DMS114 treated with DMSO at 0.1 percent for 48 hours (cell line): Measurements from ENCODE around the gene GPBAR1.

Experiments used
- DNase-seq: peaks from one replicate; lab custom pipeline; 2025; ENCODE audit not compliant: unreplicated experiment; lab: John Stamatoyannopoulos, UW

GPBAR1 gene, protein sequence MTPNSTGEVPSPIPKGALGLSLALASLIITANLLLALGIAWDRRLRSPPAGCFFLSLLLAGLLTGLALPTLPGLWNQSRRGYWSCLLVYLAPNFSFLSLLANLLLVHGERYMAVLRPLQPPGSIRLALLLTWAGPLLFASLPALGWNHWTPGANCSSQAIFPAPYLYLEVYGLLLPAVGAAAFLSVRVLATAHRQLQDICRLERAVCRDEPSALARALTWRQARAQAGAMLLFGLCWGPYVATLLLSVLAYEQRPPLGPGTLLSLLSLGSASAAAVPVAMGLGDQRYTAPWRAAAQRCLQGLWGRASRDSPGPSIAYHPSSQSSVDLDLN

DNA sequence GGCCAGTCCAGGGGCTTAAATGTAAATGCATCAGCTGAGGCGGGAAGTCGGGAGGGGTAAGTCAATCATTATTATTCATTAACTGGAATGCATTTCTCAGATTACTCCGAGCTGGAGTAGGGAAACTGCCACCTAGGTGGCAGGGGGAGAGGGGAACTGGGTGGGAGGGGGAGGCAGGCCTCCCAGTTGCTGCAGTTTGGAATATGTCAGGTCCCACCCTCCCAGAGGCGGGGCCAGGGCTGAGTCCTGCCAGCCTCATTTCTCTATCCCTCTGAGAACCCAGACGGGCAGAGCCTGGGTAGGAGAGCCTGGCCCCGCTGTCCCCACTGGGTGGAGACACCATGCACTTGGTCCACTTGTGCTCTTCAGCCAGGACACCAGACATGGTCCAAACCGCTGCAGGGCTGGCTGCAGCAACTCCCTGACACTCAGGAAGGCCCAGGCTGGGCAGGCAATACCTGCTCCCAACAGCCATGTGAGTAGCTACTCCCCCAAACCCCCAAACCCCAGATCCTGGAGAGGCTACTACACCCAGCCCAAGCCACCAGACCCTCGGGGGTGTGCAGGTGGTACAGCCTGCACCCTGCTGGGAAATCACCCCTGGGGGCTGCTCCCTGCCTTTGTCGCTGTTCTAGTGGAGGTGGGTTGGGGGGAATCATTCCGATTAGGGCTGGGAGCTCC is at the start of gene GPBAR1:
GPBAR1 (plus strand) TSS at position 274 of the 681 bp plus-strand sequence. CDS start 1,710 bp downstream, outside the sequence.
- no peak for DNase-seq

DNA sequence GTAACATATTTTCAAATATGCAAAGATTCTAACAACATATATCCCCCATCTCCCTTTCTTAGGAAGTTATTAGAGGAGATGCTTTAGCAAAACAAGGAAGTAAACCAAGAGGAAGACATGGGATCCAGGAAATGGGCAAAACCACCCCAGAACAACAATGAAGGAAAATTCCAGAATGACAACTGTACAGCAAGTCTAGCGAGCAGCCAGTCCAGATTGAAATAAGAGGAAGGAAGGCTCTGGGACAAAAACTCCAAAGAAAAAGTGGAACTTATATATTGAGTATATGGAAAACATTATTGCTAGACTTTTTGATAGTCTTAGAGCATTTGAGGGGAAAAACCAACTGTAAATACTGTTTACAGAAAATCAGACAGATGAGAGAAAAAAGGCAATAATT is 46.7 kb upstream of the GPBAR1 start:
- DNase-seq: no peak

DNA sequence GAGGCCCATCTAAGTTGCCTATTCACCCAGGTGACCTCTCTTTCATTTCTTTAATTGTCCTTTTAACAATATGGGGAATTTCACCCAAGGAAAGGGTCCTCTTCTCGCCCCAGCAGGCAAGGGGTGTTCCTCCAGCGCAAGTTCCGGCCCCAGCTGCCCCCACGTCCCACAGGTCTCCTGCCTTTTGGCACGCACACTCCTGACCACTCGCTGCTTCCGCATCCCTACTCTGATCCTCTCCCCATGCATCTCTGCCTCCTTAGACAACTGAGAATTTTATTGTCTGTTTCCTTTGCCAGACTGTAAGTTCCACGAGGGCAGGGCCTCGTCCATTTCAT is 44.5 kb upstream of the GPBAR1 start:
- DNase-seq: no peak

DNA sequence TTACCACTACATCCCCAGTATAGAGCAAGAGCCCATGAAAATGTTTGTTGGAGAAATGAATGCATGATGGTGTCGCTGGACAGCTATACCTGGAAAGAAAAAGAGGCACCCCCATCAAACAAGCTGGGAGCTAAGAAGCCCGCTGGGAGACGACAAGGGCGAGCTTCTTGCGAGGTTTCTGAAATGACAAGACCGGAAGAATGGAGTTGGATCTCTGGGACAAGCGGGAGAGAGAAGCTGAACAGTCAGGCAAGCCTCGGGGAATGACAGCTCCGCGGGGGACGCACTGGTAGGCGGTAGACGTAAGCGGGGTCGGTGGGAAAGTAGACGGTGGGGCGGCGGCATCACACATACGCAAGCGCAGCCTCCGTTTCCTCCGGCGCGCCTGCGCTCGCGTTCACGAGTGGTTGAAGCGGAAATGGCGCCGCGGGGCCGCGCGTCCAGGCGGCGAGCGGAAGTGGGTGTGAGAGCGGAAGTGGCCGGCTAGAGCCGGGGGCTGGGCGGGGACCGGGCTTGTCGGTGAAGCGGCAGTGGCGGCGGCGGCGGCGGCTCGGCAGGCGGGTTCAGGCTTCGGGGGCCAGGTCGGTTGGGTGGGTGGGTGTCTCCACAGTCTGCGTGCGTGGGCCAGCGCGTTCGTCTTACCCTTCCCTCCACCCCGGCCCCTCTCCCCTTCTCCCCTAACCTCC is 44.0 kb upstream of the GPBAR1 start, which contains the start of gene ARPC2:
ARPC2 (plus strand) TSS at position 516 of the 686 bp plus-strand sequence. CDS start 282 bp downstream, outside the sequence.
- peak; percentile 88 for DNase-seq

DNA sequence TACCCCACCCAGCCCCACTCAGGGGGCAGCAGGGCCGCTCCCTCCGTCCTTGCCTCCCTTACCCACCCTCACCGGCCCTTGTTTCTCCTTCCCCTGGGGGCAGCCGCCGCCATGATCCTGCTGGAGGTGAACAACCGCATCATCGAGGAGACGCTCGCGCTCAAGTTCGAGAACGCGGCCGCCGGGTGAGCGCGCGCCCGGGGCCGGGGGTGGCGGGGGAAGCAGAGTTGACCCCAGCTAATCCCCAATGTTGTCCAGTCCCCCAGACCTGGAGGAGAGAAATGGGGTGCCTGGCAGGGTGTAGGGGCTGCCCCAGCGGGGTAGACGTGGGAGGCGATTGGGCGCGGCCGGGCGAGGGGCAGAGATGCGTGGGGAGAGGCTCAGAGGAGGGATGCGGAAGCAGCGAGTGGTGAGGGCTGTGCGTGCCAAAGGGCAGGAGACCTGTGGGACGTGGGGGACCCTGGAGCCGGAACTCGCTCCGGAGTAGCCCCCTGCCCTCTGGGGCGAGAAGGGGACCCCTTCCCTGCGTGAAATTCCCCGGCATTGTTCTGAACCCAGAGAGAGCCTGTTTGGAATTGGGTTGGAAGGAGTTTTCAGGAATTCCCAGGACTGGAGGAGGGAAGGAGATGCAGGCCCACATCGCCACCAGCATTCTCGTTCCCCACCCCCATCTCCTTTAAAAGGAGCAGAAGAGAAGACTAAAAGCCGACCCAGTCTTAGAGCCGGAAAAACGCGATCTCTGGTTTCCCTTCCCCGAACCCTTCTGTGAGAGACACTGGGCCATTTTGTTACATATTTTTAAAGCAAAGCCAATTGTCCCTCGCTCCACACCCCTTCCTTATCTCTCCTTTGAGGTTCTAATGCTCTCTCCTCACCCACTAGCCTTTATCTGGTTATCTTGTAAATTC is 43.2 kb upstream of the GPBAR1 start:
- DNase-seq: no peak

DNA sequence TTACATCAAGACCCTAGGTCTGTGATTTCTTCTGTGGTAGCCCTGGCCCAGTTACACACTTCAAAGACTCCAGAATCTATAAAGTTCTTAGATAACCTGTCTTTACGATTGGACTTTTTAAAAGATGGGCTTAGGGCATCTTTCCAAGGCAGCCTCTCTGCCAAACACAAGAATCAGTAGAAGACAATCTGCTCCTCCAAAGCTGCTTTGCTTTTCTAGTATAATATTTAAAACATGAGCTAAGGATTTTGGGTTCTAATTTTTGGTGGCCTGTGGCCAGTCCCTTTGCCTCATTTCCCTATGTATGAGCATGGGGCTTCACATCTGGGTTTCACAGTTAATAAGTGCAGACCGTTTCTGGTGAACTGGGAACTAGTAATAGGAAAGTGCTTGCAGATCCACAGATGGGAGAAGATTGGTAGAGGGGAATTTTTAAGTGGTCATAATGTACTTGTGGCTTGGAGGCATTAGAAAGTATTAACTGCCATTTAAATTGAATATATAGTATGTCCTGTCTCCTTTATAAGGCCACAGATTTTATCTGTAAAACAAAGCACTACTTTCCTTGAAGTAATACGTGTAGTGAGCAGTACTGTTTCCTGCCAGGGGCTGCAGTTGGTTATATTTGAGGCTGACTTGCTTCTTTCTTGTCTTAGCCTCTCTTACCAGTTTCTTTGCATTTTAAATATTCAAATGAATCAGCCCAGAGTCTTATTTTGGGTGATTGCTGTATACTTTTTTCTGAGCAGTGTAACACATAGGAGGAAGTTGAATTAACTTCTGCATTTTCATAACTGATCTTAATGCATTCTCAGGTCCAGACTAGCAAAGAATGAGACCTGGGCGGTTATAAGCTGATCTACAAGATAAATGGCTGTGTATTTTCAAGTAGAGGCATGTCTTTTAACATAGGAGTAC is 42.3 kb upstream of the GPBAR1 start:
- DNase-seq: peak; percentile 7

DNA sequence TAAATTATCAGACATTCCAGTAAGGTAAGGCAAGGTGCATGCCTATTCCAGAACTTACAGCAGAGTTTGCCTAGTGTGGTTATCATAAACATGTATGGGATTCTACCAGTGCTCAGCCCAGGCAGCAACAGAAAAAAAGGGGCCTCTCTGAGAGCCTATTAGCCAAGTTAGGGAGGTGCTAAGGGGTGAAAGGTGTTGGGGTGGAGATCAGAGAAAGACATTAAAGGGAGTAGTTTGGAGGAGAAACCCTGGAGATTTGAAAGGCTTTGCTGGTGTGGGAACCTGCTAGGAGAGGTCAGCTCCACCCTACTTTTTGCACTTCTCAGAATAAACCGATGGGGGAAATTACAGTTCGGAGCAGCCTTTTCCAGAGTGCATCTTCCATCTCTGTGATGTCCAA is 40.9 kb upstream of the GPBAR1 start:
- DNase-seq: no peak

DNA sequence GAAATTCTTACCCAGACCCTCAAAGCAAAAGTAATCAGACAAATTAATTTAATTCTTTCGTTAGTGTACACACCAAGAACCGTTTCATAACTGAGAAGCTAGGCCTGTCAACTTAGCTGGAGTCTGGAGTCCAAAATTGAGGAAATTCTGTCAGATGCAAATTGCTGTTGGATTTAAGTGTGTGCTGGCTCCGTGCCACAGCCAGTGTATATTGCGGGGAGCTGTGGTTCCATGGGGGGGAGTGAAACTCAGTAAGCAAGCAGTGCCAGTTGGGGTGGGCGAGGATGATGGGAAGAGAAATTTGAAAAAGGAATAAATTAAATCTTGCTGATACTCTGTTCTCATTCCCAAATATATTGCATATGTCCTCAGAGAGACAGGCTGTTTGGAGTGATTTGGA is 39.8 kb upstream of the GPBAR1 start:
- no peak for DNase-seq

DNA sequence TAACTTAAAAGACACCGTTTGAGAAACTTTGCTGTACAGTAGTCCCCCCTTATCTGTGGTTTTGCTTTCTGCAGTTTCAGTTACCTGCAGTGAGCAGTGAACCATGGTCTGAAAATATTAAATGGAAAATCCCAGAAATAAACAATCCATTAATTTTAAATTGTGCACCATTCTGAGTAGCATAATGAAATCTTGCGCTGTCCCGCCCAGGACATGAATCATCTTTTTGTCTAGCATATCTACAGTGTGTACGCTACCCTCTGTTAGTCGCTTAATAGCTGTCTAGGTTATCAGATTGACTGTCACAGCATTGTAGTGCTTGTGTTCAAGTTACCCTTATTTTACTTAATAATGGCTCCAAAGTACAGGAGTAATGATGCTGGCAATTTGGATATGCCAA is 37.8 kb upstream of the GPBAR1 start:
- DNase-seq: no peak

DNA sequence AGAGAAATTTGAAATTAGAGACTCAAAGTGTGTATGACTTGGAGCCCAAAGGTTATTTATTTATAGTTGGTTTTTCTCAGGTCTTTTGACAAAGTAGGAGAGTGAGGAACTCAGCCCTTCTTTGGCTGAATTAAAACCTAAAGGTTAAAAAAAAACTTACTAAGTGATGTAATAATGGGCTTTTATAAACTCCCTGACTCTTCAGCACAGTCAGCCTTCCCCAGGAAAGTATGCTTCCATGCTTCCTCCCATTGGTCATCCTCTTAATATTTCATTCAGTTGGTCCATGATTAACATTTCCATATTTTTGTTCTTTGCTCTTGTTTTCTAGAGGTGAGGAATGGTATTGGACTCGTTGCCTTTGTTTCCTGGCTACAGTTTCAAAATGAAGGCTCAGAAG is 36.6 kb upstream of the GPBAR1 start:
- no peak for DNase-seq

DNA sequence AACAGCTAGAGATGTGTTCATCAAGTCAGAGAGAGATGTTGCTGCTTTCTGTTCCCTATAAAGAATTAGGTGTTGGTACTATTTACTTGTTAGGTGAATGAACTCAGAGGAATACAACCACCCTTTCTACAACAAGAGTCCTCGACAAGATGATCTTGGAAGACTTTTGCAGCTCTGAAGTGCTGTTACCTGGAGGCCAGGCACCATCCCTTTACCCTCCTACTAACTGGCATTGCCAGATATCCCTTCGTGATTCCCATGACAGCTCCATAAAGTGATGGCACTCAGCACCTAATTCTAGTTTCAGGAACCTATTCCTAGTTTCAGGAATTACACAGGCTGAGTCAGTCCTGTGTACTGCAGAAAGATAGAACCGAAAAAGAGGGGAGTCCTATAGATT is 33.9 kb upstream of the GPBAR1 start:
- no peak for DNase-seq

DNA sequence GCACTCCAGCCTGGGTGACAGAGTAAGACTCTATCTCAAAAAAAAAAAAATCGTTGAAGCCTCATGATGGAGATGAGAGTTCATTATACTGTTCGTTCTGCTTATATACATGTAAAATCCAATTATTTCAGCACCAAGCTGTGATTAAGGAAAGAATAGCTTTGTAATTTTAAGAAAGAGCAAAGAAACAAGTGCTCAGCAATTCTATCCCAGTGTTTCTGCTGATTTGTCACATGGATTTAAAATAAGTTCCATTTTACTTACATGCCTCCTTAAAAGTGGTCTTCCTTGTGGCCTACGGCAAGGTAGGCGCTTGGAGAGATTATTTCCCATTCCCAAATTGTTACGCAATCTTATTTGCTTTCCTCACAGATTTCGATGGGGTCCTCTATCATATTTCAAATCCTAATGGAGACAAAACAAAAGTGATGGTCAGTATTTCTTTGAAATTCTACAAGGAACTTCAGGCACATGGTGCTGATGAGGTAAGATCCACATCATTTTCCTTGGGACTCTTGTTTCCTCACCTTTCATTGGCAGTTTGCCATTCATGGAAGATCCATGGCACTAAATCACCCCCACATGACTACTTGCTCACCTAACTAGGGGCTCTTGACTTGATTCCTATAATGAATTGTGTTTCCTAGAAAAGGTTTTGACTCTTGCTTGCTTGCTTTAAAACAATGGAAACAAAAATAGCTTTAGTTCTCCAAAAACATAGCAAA is 32.3 kb upstream of the GPBAR1 start:
- no peak for DNase-seq

DNA sequence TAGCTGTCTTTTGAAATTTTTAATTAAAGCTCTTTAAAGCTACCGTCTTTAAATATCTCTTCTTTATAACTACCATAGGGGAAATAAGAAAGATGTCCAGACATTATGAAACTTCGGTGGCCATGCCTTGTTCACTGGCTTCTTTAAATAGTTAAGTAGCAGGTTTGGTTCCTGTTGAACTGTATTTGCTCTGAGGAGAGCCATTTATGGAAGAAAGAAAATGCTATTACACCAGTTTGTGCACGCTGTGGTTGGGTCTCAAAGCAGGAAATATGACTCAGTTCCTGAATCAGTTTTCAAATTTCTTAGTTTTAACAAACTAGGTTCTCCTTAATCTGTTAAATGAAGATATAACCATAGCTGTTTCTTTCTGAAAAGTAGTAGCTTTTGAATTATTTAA is 31.6 kb upstream of the GPBAR1 start:
- no peak for DNase-seq

DNA sequence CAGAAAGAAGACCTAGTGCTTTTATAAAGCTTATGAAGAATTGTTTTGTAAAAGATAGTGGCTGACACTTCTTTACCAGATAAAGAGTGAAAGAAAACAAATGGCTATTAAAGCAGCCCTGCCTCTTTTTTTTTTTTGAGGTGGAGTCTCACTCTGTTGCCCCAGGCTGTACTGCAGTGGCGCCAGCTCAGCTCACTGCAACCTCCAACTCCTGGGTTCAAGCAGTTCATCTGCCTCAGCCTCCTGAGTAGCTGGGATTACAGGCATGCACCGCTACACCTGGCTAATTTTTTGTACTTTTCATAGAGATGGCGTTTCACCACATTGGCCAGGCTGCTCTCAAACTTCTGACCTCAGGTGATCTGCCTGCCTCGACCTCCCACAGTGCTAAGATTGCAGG is 31.0 kb upstream of the GPBAR1 start:
- DNase-seq: no peak

DNA sequence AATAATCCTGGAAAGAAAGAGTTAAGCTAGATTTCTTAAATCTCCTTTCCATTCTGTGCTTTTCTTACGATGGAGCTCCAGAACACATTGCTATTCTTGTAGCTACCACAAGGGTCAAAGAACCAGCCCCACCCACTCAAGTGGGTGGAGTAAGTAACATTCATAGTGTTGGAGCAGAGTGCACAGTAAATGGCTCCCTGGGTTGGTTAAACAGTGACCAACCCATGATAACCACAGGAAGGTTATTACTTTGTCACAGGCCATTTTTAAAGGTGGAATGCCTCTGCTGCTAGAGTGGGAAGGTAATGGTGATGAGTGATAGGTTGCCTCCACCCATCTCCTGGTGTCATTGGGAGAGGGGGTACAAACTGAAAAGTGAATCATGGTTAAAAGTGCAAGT is 29.9 kb upstream of the GPBAR1 start:
- peak; percentile 9 for DNase-seq

DNA sequence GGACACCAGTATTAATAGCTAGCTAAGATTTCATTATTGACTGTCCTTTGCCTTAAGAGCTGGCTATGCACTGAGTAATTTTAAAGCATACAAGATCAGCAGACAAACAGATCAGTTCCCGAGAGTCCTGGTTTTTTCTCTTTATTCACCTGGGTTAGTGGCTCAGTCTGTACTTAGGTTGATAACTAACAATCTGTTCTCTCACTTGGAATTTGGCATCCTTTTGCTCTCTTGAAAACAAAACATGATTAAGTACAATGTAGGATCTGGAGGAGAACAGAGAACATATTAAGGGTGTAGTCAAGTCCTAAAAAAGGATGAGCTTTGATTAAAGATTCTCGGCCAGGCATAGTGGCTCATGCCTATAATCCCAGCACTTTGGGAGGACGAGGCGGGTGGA is 27.3 kb upstream of the GPBAR1 start:
- DNase-seq: no peak

DNA sequence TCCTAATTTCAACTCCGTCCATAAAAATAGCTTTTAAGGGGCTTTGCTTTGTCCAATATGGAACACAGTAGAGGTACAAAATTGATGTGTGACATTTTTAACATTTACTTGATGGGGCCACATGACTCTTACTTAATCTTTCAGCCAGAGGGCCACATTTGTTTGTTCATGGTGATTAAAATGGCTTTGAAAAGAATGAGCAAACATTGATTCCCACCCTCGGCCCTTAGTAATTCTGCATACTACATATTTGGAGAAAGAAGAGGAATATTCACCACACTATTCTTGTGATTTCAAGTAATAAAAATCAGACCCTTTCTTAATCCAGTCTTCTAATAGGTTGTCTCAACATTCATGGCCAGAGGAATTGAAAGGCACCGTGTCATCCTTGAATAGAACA is 26.3 kb upstream of the GPBAR1 start:
- DNase-seq: no peak

DNA sequence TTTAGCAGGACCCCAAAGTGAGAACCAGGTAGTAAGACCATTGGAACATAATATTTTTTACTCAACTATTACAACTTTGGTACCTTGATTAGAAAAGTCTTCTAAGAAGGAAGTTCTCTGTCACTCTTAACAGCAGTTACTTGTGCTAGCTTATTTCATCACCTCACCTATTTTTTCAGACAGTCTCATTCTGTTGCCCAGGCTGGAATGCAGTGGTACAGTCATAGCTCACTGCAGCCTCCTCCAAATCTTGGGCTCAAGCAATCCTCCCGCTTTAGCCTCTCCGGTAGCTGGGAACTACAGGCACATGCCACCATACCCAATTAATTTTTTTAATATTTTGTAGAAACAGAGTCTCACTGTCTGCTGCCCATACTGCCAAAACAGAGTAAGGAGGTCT is 25.8 kb upstream of the GPBAR1 start:
- DNase-seq: no peak

DNA sequence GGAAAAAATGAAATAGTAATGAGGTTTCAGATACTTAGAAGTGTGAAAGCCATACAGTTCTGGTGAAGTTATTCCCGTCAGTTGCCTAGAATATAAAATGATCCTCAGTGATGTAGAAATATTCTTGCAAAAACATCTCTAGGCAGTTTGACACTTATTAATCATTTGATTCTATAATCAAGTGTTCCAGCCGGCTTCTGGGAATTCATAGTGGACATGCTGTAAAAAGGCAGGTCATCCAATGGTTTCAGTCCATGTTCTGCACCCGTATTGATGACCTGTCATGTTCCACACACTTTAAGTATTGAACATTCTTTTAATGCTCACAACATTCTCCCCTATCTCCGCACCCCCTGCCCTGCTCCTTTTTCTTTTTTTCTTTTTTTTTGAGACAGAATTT is 24.0 kb upstream of the GPBAR1 start:
- DNase-seq: no peak
